ENCODE results near the gene COL5A1. TPM values are rescaled to one million over a fixed set of nuclear protein-coding genes. Genes with fewer than 3 reads are reported as not detected.

Gene COL5A1
- total RNA-seq, 4 donors from 2014 or later, result 7.1 to 69.3 (median 16.1) TPM

DNA sequence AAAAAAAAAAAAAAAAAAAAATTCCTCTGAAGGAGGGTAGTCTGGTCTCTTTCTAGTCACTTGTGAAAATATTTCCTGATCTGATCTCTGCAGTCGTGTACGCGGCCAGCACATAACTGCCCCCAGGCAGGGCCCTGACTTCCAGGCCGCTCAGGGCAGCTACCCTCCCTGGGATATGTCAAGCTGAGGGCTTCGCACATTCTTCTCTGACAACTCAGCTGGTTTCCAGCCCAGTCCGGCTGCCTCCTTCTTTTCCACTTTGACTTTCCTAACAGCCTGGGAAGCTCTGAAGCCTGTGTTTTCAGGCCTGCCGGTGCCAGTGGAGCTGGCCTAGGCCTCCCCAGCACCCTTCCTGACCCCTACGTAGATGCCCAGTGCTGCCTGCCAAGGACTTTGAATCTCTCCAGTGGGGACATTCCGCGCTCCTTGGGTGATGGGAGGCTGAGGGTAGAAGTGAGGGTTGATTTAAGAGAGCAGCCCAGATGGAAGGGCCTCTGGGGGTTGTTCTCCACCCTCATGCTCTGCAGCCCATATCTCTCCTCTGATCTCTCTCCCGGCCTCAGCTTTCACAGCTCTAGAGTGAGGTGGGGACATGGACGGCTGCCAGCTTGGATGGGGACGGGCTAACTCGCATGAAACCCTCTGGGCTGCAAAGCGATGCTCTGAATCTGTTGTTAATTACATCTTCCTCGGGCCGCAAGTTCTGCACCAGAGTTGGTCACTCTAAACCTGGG lies 20.7 kb downstream of the COL5A1 start:
- Histone ChIP-seq H3K4me3 (no peak overlapping the region), H3K27me3 (no peaks in the 10 kb centered on the region), H3K27ac (peak overlapping the region; percentile 71 to 91 (median 82)), H3K4me1 (peaks cover 33 to 49% (median 41%) of the 10 kb centered on the region in 4 donors), H3K9me3 (no peaks in the 10 kb centered on the region), H3K36me3 (no peaks in the 10 kb centered on the region)
- DNase-seq, result peak; percentile 51
- intact Hi-C loops (cut with DNase I; ENCODE audit: low total_unique reads), result no loop called here
- WGBS, 2 donors (ENCODE audit: low coverage in 1 of 2), result 41 to 71% methylated on average over 6 to 17 of the region's 17 CpGs
- in situ Hi-C loops (cut with MboI; ENCODE audit: low pct_ligation_motif_present in 1 of 4, low pct_unique_long_range_greater_than_20kb in 1 of 4, low sequenced_read_pairs in 3 of 4), result no loop called here
- TF ChIP-seq, protein P1, sequence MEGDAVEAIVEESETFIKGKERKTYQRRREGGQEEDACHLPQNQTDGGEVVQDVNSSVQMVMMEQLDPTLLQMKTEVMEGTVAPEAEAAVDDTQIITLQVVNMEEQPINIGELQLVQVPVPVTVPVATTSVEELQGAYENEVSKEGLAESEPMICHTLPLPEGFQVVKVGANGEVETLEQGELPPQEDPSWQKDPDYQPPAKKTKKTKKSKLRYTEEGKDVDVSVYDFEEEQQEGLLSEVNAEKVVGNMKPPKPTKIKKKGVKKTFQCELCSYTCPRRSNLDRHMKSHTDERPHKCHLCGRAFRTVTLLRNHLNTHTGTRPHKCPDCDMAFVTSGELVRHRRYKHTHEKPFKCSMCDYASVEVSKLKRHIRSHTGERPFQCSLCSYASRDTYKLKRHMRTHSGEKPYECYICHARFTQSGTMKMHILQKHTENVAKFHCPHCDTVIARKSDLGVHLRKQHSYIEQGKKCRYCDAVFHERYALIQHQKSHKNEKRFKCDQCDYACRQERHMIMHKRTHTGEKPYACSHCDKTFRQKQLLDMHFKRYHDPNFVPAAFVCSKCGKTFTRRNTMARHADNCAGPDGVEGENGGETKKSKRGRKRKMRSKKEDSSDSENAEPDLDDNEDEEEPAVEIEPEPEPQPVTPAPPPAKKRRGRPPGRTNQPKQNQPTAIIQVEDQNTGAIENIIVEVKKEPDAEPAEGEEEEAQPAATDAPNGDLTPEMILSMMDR (IDR thresholded peaks at IDR 0.05), result no peak
- peak; percentile 37 for TF ChIP-seq EP300 (IDR thresholded peaks at IDR 0.05; ENCODE audit: low read depth)
- peak; percentile 74 to 88 (median 84) for TF ChIP-seq POLR2AphosphoS5 (IDR thresholded peaks at IDR 0.05)

GRCh38 chr9:134663084-134663483 lies 21.5 kb downstream of the COL5A1 start:
- Histone ChIP-seq H3K9me3 (no peaks in the 10 kb centered on the region), H3K4me1 (peaks cover 27 to 44% (median 36%) of the 10 kb centered on the region in 4 donors), H3K4me3 (no peak overlapping the region), H3K27ac (peak overlapping the region; percentile 71 to 91 (median 82)), H3K27me3 (no peaks in the 10 kb centered on the region), H3K36me3 (no peaks in the 10 kb centered on the region)
- intact Hi-C loops (cut with DNase I; ENCODE audit: low total_unique reads), result no loop called here
- WGBS, 2 donors (ENCODE audit: low coverage in 1 of 2), result 60 to 69% methylated on average over 1 to 8 of the region's 10 CpGs
- in situ Hi-C loops (cut with MboI; ENCODE audit: low pct_ligation_motif_present in 1 of 4, low pct_unique_long_range_greater_than_20kb in 1 of 4, low sequenced_read_pairs in 3 of 4), result no loop called here
- no peak for DNase-seq
- no peak for TF ChIP-seq EP300 (IDR thresholded peaks at IDR 0.05; ENCODE audit: low read depth)
- TF ChIP-seq, protein P1 (IDR thresholded peaks at IDR 0.05), result no peak
- no peak for TF ChIP-seq POLR2AphosphoS5 (IDR thresholded peaks at IDR 0.05)
- TF ChIP-seq POLR2A (IDR thresholded peaks at IDR 0.05), result no peak

DNA sequence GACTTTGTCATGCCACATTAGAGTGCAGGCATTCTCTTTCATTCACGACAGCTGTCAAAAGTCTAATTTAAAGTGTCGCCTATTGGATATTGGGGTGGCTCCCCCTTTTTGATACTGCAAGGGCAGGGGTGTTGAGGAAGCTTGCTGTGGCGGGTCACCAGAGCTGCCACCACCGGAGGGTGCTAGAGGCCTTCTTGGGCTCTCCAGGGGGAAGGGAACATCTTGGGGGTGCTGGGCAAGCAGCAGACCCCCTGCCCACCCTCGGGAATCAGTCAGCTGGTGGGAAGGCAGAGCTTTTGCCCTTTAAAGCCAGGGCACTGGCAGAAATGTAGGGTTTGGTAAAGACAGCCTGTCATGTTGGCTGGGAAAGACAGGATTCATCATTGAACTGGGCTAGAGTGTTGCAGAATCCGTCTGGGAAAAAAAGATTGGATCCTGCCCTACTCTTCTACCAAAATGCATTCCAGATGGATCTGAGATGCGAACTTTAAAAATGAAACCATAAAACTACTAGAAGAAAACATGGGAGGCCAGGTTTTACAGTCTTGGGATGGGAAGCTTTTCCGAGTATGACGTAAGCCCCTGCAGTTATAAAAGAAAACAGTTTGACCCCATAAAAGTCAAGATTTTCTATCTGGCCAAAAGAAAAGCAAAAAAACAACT lies 22.3 kb downstream of the COL5A1 start:
- Histone ChIP-seq H3K4me3 (no peak overlapping the region), H3K36me3 (no peaks in the 10 kb centered on the region), H3K9me3 (no peaks in the 10 kb centered on the region), H3K4me1 (peaks cover 19 to 36% (median 28%) of the 10 kb centered on the region in 4 donors), H3K27me3 (no peaks in the 10 kb centered on the region), H3K27ac (peak overlapping the region; percentile 71 to 91 (median 82))
- WGBS, 2 donors (ENCODE audit: low coverage in 1 of 2), result 70 to 79% methylated on average over 4 to 9 of the region's 9 CpGs
- no peak for DNase-seq
- in situ Hi-C loops (cut with MboI; ENCODE audit: low pct_ligation_motif_present in 1 of 4, low pct_unique_long_range_greater_than_20kb in 1 of 4, low sequenced_read_pairs in 3 of 4) (no loop called here), intact Hi-C loops (cut with DNase I; ENCODE audit: low total_unique reads) (no loop called here)
- TF ChIP-seq POLR2A (IDR thresholded peaks at IDR 0.05) (no peak), POLR2AphosphoS5 (IDR thresholded peaks at IDR 0.05) (no peak)
- TF ChIP-seq, protein P1 (IDR thresholded peaks at IDR 0.05), result no peak

DNA sequence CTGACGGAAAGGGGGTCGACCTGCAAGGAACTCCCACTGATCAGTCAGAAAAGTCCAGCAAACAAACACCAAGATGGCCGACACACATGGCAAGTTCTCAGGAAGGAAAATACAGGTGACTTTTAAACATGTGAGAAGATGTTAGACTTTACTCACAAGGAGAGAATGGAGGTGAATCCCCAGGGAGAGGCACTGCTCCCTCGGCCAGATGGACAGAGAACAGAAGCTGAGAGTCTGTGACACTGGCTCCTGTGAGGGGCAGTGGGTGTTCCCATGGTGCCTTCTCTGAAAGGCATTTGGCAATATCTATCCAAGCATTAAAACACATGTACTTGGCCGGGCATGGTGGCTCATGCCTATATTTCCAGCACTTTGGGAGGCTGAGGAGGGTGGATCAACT lies 22.8 kb downstream of the COL5A1 start:
- Histone ChIP-seq H3K36me3 (no peaks in the 10 kb centered on the region), H3K4me3 (no peak overlapping the region), H3K4me1 (peaks cover 15 to 32% (median 26%) of the 10 kb centered on the region in 4 donors), H3K9me3 (no peaks in the 10 kb centered on the region), H3K27ac (peak overlapping the region; percentile 71 to 91 (median 82)), H3K27me3 (no peaks in the 10 kb centered on the region)
- DNase-seq, result no peak
- TF ChIP-seq EP300 (IDR thresholded peaks at IDR 0.05; ENCODE audit: low read depth) (no peak), POLR2A (IDR thresholded peaks at IDR 0.05) (no peak), POLR2AphosphoS5 (IDR thresholded peaks at IDR 0.05) (no peak)
- TF ChIP-seq, protein P1 (IDR thresholded peaks at IDR 0.05), result no peak
- in situ Hi-C loops (cut with MboI; ENCODE audit: low pct_ligation_motif_present in 1 of 4, low pct_unique_long_range_greater_than_20kb in 1 of 4, low sequenced_read_pairs in 3 of 4) (no loop called here), intact Hi-C loops (cut with DNase I; ENCODE audit: low total_unique reads) (no loop called here)
- WGBS, 2 donors (ENCODE audit: low coverage in 1 of 2), result 76 to 95% methylated on average over 3 to 5 of the region's 5 CpGs
